GM21390 (cell line): ENCODE measurements around the gene SLC52A3.
"Not testable (repeated sequence)": the region's sequence is repeated elsewhere in the genome, so short reads cannot be mapped to it uniquely, and the experiment has no call there.

Experiments
- ATAC-seq: cut with Tn5 transposase; IDR thresholded peaks from one replicate; pipeline ENCODE4 v1.9.1; 2021; ENCODE audit not compliant: unreplicated experiment

SLC52A3 gene

GRCh38 chr20:730005-730404 lies 38.3 kb downstream of the SLC52A3 start:
- no peak for ATAC-seq

DNA sequence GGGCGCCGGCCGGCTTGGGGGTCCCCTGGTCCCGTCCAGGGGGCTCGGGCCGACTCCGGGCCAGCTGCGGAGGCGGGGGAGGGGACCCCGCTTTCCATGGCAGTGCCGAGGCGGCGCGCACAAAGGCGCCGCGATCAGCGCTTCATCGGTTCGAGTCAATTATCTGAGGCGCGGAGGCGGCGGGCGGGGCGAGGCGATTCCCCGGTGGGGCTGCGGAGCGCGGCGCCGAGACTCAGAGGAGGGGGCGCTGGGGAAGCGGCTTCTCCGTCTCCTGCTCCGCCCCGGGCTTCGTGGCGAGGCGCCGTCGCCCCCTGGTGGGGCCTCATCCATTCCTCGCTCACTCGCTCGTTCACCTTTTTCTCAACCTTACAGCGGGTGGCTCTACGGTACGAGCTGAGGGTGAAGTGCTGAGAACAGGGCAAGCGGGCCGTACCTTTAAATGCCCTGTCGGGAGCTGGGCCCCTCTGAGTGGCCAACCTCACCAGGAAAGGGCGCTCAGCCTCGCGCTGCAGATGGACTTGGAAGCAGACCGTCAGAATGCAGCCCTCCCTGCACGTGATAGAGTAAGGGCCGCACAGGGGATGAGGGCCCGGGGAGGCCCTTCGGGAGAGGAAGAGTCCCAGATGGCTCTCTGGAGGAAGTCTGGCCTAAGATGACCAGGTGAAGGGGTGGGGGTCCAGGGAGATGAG lies 39.9 kb downstream of the SLC52A3 start:
- no peak for ATAC-seq

DNA sequence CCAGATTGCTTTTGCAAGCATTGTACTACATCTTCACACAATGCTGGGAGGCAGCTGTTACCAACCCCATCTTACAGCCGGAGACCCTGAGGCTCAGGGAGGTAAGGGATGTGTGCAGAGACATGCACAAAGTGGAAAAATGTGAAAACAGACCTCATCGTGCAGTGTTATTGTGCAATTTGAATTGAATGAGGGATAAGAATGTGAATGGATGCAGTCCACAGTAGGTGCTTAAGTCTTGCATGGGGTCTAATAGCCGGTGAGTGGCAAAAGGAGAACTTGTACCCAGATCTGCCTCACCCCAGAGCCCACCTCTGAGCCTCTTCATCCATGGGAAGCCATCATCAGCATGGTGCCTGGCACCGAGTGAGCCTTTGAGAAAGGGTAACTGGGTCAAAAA lies 42.1 kb downstream of the SLC52A3 start:
- no peak for ATAC-seq

DNA sequence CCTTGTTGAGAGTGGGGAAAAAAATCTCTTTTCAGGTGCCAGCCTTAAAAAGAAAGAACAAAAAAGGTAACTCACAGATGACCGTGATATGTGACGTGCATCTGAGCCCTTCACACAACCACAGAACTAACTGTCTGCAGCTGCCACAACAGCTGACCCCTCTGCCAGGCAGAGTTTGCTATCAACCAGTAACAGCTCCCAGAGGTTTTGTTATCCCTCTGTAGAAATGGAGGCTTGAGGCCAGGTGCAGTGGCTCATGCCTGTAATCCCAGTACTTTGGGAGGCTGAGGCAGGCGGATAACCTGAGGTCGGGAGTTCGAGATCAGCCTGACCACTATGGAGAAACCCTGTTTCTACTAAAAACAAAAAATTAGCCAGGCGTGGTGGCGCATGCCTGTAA lies 42.8 kb downstream of the SLC52A3 start:
- ATAC-seq: no peak

DNA sequence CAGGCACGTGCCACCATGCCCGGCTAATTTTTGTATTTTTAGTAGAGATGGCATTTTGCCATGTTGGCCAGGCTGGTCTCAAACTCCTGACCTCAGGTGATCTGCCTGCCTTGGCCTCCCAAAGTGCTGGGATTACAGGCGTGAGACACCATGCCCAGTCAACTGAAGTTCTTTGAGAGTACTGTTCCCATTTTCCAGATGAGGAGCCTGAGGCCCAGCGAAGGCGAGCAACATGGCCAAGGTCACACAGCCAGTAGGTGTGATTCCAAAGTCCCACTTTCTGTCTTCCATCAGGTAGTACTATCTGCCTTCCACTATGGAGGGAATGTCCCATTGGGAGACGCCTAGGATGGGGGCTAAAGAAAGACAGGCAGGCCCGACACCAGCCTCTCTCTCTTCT lies 43.5 kb downstream of the SLC52A3 start:
- ATAC-seq: not testable (repeated sequence)

DNA sequence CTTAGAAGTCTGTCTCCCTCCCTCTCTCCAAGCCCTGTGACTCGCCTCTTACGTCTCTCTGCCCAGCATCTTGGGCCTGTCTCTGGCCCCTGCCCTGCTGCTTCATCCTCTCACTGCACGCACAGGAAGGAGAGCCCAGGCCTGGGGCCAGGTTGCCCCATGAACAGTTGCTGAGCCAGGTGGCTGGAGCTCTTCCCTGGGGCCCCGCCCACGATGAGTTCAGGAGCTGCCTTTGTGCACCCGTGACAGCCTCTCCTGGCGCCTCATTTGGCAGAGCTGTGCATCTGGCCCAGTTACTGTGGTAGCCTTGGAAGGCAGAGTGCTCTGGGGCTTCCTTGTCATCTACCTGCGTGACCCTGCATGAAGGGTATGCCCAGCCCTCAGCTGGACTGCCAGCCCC lies 44.5 kb downstream of the SLC52A3 start:
- ATAC-seq: no peak

GRCh38 chr20:722822-723644 lies 45.3 kb downstream of the SLC52A3 start:
- no peak for ATAC-seq

- ATAC-seq: no peak
These were observed 46.4 kb downstream of the SLC52A3 start for GRCh38 chr20:721876-722275.

DNA sequence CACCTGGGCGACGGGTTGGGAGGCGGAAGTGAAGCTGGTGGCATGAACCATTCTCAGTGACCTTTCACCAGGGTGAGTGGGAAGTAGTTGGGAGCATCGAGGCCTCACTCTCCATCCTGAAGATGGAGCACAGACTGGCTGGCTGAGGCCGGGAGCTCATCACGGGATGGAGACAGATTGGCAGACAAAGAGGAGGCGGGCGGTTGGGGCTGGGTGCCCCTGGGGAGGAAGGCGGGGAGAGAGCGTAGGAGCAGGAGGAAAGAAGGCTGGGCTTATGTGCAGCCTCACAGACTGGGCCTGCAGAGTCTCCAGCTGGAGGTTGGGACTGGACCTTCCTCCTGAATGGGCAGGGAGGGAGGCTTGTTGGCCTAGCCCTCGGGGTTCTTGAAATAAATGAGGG lies 48.5 kb downstream of the SLC52A3 start:
- no peak for ATAC-seq

GRCh38 chr20:719068-719467 lies 49.2 kb downstream of the SLC52A3 start:
- ATAC-seq: no peak

DNA sequence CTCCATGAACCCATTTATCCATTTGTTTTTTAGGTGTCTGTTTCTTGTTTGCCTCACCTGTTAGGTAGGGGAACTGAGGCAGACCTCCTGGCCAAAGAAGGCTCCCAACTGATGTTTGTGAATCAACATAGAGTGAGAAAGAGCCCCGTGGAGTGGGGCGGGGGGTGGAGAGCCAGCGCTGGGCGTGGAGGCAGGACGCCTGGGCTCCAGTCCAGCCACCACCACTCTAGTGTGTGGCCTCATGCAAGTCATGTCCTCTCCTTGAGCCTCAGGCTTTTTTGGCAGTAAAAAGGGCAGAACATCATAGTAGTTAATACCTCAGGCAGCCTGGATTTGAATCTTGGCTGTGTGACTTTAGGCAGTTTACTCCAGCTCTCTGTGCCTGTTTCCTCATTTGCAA lies 50.5 kb downstream of the SLC52A3 start:
- no peak for ATAC-seq

GRCh38 chr20:717271-717670 lies 51.0 kb downstream of the SLC52A3 start:
- ATAC-seq: no peak

DNA sequence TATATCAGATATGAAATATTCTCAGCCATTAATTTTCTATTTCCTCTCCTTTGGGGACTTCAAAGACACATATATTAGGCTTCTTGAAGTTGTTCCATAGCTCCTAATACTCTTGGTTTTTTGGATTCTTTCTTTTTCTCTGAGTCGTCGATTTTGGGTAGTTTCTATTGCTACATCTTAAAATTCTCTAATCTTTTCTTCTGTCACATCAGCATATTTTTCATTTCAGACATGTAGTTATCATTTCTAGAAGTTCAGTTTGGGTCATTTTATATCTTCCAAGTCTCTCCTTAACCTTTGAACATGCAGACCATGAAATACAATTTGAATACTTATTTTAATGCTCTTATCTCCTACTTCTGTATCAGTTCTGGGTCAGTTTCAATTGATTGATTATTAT lies 53.8 kb downstream of the SLC52A3 start:
- ATAC-seq: no peak

DNA sequence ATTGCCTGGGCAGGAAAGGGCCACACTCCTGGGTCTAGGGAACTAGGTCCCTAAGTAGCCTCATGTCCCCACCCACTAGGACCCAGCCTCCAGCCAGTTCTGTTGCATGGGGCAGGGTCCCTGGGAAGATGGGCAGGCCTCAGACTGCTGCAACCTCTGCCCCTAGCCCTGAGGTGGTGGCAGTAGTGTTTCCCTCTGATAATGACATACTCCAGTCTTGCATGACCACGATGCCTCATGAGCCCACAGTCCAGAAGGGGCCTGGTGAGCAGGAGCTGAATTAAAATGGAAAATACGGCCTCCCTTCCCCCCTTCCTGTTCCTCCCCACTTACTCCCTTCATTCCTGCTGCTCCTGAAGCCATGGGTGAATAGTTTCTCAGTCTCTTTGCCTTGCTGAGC lies 56.7 kb downstream of the SLC52A3 start:
- no peak for ATAC-seq

GRCh38 chr20:710780-711450 lies 57.4 kb downstream of the SLC52A3 start:
- ATAC-seq: no peak
